SH-SY5Y (cell line): Measurements from ENCODE around the gene BTBD9.

Experiments
- GATA2 ChIP-seq: IDR thresholded peaks from 2 replicates; pipeline ENCODE4 v1.6.1; 2011; ENCODE audit warnings: mild to moderate bottlenecking, low read depth, low read length
- GATA3 ChIP-seq: IDR thresholded peaks from 2 replicates; pipeline ENCODE4 v1.6.1; 2011; ENCODE audit warnings: low read depth, mild to moderate bottlenecking, low read length, moderate library complexity

DNA sequence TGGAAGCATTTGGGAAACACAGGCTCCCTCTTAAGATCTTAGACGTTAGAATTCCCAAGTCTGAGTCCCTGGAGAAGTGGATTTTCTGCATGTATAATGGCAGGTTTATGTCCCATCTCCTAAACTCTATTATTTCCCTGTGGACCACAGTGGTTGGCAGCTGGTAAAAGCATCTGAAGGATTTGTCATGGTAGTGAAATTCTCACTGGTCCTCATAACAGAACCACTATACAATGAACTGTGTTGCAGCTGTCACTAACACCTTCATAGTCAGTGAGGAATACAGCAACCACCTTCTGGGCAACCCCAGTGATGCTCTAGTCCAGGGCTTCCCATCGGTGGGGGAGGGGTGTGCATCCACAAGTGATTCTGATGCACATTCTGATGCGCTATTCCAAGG is 423.3 kb downstream of the BTBD9 start:
- TF ChIP-seq GATA2 (no peak), GATA3 (no peak)
